HL-60 (cell line): ENCODE data around the gene ALKBH5.

Experiments used
- DNase-seq, 2 experiments: peaks; one replicate each; pipeline ENCODE4 v3.0.0-alpha.2; 2010 to 2020; ENCODE audit warnings: low read depth in 1 of 2, low spot score in 1 of 2
- H3K27ac ChIP-seq: fragments of 250-450 bp; sonication (Bioruptor Pico); replicated peaks from 2 replicates; pipeline ENCODE4 v1.5.1; 2020; ENCODE audit warnings: mild to moderate bottlenecking, moderate library complexity
- H3K27me3 ChIP-seq: fragments of 250-450 bp; sonication (Bioruptor Pico); 2 replicates; pipeline ENCODE4 v1.5.1; 2021; ENCODE audit warnings: mild to moderate bottlenecking, moderate library complexity; ENCODE audit not compliant: insufficient read depth, poor library complexity, severe bottlenecking
- H3K4me3 ChIP-seq: replicated peaks from 2 replicates; pipeline ENCODE4 v1.5.1; 2011; ENCODE audit warnings: mild to moderate bottlenecking, control low read depth, low read length; ENCODE audit not compliant: insufficient read depth
- GABPA ChIP-seq: IDR thresholded peaks from 2 replicates; pipeline ENCODE4 v1.6.1; 2012; ENCODE audit warnings: low read depth
- POLR2AphosphoS5 ChIP-seq: IDR thresholded peaks from 2 replicates; pipeline ENCODE4 v1.6.1; 2012; ENCODE audit warnings: low read depth
- SPI1 ChIP-seq: IDR thresholded peaks from 2 replicates; pipeline ENCODE4 v1.6.1; 2012; ENCODE audit warnings: low read depth, mild to moderate bottlenecking, borderline replicate concordance
- TF ChIP-seq, protein P1 (sequence below): IDR thresholded peaks from one replicate; pipeline ENCODE4 v1.5.1; 2011; ENCODE audit warnings: low read length, control low read depth, inconsistent platforms; ENCODE audit not compliant: insufficient read depth
- TF ChIP-seq, protein P2 (sequence below): IDR thresholded peaks from 2 replicates; pipeline ENCODE4 v1.6.1; 2012; ENCODE audit warnings: low read depth; ENCODE audit not compliant: insufficient replicate concordance

Gene ALKBH5

DNA sequence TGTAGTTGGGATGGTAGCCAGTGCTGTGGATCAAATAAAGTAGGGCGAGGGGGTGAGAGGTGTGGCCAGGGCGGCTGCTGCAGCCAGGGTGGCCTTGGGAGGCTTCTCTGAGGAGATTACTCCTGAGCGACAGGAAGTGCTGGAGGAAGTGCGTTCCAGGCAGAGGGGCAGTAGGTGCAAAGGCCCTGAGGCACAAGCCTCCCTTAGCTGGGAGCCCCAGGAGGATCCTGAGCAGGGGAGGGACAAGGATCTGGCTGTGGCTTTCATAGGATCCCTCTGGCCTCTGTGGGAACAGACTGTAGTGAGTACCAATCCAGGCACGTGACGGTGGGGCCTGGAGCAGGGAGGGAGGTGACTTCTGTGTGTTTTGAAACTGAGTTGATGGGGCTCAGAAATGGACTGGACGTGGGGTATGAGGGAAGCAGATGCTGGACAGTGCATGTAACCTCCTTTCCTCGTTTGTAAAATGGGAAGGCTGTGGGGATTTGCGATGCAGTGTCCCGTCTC, 44.6 kb downstream of the ALKBH5 start:
- H3K4me3 ChIP-seq: no peak overlapping the region
- no peaks in the 10 kb centered on the region for H3K27me3 ChIP-seq
- no peak overlapping the region for H3K27ac ChIP-seq
- DNase-seq: no peak
- TF ChIP-seq, protein P1, sequence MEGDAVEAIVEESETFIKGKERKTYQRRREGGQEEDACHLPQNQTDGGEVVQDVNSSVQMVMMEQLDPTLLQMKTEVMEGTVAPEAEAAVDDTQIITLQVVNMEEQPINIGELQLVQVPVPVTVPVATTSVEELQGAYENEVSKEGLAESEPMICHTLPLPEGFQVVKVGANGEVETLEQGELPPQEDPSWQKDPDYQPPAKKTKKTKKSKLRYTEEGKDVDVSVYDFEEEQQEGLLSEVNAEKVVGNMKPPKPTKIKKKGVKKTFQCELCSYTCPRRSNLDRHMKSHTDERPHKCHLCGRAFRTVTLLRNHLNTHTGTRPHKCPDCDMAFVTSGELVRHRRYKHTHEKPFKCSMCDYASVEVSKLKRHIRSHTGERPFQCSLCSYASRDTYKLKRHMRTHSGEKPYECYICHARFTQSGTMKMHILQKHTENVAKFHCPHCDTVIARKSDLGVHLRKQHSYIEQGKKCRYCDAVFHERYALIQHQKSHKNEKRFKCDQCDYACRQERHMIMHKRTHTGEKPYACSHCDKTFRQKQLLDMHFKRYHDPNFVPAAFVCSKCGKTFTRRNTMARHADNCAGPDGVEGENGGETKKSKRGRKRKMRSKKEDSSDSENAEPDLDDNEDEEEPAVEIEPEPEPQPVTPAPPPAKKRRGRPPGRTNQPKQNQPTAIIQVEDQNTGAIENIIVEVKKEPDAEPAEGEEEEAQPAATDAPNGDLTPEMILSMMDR: no peak
- TF ChIP-seq, protein P2, sequence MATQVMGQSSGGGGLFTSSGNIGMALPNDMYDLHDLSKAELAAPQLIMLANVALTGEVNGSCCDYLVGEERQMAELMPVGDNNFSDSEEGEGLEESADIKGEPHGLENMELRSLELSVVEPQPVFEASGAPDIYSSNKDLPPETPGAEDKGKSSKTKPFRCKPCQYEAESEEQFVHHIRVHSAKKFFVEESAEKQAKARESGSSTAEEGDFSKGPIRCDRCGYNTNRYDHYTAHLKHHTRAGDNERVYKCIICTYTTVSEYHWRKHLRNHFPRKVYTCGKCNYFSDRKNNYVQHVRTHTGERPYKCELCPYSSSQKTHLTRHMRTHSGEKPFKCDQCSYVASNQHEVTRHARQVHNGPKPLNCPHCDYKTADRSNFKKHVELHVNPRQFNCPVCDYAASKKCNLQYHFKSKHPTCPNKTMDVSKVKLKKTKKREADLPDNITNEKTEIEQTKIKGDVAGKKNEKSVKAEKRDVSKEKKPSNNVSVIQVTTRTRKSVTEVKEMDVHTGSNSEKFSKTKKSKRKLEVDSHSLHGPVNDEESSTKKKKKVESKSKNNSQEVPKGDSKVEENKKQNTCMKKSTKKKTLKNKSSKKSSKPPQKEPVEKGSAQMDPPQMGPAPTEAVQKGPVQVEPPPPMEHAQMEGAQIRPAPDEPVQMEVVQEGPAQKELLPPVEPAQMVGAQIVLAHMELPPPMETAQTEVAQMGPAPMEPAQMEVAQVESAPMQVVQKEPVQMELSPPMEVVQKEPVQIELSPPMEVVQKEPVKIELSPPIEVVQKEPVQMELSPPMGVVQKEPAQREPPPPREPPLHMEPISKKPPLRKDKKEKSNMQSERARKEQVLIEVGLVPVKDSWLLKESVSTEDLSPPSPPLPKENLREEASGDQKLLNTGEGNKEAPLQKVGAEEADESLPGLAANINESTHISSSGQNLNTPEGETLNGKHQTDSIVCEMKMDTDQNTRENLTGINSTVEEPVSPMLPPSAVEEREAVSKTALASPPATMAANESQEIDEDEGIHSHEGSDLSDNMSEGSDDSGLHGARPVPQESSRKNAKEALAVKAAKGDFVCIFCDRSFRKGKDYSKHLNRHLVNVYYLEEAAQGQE: no peak
- TF ChIP-seq POLR2AphosphoS5 (no peak), SPI1 (no peak), GABPA (no peak)

DNA sequence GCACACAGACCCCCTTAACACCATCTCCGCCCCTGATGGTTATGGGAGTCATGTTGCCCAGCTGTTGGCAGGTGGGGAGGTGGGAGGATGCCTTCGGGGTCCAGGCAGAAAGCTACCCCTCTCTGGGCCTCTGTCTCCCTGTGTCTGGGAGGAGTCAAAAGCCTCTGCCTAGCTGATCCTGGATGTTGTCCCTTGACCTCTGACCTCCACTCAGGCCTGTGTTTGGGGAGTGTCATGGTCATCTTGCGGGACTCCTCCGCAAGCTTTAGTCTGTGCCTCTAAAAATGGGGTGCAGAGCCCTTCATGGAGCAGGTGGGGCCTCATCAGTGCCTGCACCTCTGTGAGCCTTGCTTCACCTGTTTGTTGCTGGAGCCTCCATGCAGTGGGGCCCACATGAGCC, 45.6 kb downstream of the ALKBH5 start:
- Histone ChIP-seq H3K27ac (no peak overlapping the region), H3K4me3 (no peak overlapping the region), H3K27me3 (no peaks in the 10 kb centered on the region)
- TF ChIP-seq, protein P2: no peak
- no peak for DNase-seq

DNA sequence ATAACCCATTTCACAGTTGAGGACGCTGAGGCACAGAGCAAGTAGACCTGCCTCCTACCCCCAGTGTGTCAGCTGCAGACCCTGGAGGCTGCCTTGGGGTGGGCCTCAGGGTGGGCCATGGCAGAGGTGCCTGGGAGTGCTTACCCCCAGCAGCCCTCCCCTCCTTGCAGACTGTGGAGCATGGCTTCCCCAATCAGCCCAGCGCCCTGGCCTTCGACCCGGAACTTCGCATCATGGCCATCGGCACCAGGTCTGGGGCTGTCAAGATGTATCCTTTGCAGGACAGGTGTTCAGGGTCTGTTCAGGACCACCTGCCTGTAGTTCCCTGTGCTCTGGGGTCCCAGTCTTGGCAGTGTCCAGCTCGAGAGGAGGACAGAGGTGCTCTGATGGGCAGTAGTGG, 46.1 kb downstream of the ALKBH5 start:
- no peak for DNase-seq
- Histone ChIP-seq H3K27ac (no peak overlapping the region), H3K4me3 (no peak overlapping the region), H3K27me3 (no peaks in the 10 kb centered on the region)
- TF ChIP-seq, protein P2: no peak
- TF ChIP-seq GABPA: no peak
- no peak for TF ChIP-seq POLR2AphosphoS5
- TF ChIP-seq SPI1: no peak
- TF ChIP-seq, protein P1: no peak
